Ovary (tissue), 3 donors: ENCODE measurements around the gene RORB.

ENCODE experiments used
- CTCF ChIP-seq, 3 donors: fragments of 450-650 bp in 2 of 3; fragments of 200-600 bp in 1 of 3; IDR thresholded peaks; one replicate each; pipeline versions ENCODE4 v1.5.1 to v1.8.0; 2016 to 2022; ENCODE audit warnings: antibody characterized with exemption in 3 of 3, mild to moderate bottlenecking in 1 of 3
- EP300 ChIP-seq: sonication (generic); formaldehyde crosslinking; IDR thresholded peaks from one replicate; pipeline ENCODE4 v1.6.1; 2017; ENCODE audit warnings: antibody characterized with exemption
- POLR2A ChIP-seq: fragments of 450-650 bp; IDR thresholded peaks from one replicate; pipeline ENCODE4 v1.6.1; 2017; ENCODE audit warnings: antibody characterized with exemption, mild to moderate bottlenecking, moderate library complexity
- donor health status: DM: no; HTN: no; CAD: no.

GRCh38 chr9:74718709-74719108 is 221.6 kb downstream of the RORB start:
- TF ChIP-seq CTCF (IDR thresholded peaks at IDR 0.05) (no peak), POLR2A (no peak), EP300 (no peak)
